ENCODE results near the gene TXNL1.

GRCh38 chr18:56662902-56663301, 24.5 kb upstream of the TXNL1 start:
- TF ChIP-seq CTCF (IDR thresholded peaks at IDR 0.05; ENCODE audit: extremely low read depth in 1 of 2, insufficient read depth in 1 of 2, low read depth in 1 of 2, low read length in 2 of 2), result no peak
- no peak for TF ChIP-seq JUN (IDR thresholded peaks at IDR 0.05; ENCODE audit: borderline replicate concordance, insufficient read depth, insufficient read length, low read depth)
- no peak for TF ChIP-seq POLR2A (IDR thresholded peaks at IDR 0.05; ENCODE audit: low read depth, low read length)
- no peak for TF ChIP-seq MYC (IDR thresholded peaks at IDR 0.05; ENCODE audit: low read depth, low read length)

Data from endothelial cell of umbilical vein (primary cell).